Stomach (tissue), 4 donors: ENCODE results near the gene RASAL3.

ENCODE experiments used
- POLR2AphosphoS5 ChIP-seq, 3 donors: sonication (generic); formaldehyde crosslinking; IDR thresholded peaks; one replicate each; pipeline ENCODE4 v1.6.1; 2016; ENCODE audit warnings: antibody characterized with exemption in 3 of 3
- TF ChIP-seq, protein P1 (sequence below), 7 experiments: fragments of 450-650 bp in 4 of 7; fragments of 200-600 bp in 3 of 7; sonication (generic) in 3 of 7; IDR thresholded peaks; one replicate each; pipeline ENCODE4 v1.5.1; 2016 to 2019; ENCODE audit warnings: antibody characterized with exemption in 7 of 7, control low read depth in 2 of 7, mild to moderate bottlenecking in 1 of 7

DNA sequence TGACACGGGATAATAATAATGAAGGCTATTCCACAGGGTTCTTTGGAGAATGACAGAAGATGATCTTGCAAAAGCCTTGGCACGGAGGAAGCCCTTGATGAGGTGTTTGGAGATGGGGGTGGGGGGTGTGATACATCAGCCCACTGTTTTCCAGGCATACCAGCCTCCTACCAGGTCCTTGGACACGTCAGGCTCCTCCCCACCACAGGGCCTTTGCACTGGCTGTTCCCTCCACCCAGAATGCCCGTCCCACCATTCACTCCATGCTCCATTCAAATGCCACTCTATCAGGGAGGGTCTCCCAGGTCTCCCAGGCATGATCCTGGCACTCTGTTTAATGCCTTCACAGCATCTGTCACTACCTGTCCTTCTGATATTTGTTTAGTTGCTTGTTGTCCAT, 17.3 kb downstream of the RASAL3 start:
- no peak for TF ChIP-seq POLR2AphosphoS5 (IDR thresholded peaks at IDR 0.05)
- TF ChIP-seq, protein P1, sequence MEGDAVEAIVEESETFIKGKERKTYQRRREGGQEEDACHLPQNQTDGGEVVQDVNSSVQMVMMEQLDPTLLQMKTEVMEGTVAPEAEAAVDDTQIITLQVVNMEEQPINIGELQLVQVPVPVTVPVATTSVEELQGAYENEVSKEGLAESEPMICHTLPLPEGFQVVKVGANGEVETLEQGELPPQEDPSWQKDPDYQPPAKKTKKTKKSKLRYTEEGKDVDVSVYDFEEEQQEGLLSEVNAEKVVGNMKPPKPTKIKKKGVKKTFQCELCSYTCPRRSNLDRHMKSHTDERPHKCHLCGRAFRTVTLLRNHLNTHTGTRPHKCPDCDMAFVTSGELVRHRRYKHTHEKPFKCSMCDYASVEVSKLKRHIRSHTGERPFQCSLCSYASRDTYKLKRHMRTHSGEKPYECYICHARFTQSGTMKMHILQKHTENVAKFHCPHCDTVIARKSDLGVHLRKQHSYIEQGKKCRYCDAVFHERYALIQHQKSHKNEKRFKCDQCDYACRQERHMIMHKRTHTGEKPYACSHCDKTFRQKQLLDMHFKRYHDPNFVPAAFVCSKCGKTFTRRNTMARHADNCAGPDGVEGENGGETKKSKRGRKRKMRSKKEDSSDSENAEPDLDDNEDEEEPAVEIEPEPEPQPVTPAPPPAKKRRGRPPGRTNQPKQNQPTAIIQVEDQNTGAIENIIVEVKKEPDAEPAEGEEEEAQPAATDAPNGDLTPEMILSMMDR (IDR thresholded peaks at IDR 0.05), result no peak
